Cerebellar nuclear complex (tissue), 1 donor: ENCODE results near the gene BHLHE23.
"Not testable (repeated sequence)": the region's sequence is repeated elsewhere in the genome, so short reads cannot be mapped to it uniquely, and the experiment has no call there.

ENCODE experiments used
- DNase-seq, 2 experiments: peaks; one replicate each; lab custom pipeline; 2025; lab: John Stamatoyannopoulos, UW

BHLHE23 gene

DNA sequence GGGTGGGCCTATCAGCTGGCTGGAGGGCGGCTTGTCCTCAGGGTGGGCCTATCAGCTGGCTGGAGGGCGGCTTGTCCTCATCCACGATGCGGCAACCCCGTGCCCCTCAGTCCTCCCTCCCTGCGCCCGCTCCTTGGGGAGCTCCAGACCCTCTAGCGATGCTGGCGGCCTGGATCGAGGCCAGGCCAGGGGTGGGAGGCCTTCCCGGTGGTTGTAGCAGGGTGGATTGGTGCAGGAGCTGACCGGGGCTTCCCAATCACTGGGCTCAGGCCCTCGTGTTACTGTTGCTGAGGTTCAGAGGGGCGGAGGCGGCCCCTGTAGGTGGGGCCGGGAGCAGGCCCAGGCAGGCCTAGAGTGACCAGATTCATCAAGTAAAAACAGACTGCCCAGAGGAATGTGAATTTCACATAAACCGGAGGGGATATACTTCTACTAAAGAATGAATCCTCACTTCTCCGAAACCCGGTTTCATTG lies 45.4 kb downstream of the BHLHE23 start:
- no peak for DNase-seq

GRCh38 chr20:62960446-62961309 lies 46.1 kb downstream of the BHLHE23 start:
- DNase-seq: not testable (repeated sequence)

DNA sequence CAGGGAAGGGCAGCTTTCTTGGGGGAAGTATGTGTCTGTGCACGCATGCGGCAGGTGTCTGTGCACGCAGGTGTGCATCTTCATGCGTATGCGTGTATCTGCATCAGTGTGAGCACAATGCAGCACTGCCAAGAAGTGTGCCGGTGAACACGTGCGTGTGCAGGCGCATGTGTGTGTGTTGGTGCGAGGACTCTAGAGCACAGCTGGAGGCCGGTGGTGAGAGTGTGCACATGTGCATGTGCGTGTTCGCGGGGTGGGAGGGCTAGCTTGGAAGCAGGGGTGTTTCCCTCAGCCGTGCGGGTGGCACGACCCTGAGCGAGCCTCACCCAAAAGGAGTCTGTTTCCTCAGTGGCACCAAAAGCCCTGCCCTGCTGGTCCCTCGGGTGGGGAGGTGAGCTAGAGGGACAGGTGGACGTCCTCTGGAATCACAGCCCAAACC lies 46.7 kb downstream of the BHLHE23 start:
- no peak for DNase-seq

DNA sequence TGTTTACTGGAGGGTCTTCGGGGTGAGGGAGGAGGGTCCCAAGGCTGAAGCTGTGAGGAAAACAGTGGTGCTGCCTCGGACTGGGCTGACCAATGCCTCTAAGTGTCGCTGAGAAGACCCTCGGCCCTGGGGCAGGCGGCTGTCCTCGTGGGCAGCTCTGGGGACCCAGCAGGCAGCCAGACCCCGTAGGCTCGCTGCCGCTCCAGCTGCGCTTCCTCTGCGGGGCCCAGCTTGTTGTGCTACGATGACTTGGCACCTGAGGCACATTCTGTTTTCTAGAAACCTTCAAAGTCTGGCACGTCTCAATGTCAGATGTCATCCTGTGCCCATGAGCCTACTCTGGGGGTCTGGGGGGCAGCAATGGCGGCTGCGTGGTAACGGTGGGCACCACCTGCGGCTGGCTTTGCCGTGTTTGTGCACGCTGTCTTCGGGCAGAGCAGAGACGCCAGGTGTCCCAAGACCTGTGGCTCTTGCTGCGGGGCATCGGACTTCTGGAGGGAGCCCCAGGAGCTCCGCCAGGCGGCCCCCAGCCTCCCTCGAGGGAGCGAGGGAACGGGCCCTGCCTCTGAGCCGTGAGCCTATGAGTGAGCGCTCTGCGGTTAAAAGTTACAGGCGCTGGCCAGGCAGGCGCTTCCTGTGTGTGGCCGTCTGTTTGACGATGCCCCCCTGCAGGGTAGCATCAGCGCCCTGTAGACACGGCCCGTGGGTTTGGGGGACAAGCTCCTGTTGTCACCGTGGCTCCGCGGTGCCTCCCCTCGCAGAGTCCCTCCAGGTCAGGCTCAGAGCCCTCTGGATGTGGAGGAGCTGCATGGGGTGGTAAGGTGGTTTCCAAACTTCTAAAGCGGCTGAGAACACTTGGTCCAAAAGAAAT lies 47.4 kb downstream of the BHLHE23 start:
- DNase-seq: no peak

DNA sequence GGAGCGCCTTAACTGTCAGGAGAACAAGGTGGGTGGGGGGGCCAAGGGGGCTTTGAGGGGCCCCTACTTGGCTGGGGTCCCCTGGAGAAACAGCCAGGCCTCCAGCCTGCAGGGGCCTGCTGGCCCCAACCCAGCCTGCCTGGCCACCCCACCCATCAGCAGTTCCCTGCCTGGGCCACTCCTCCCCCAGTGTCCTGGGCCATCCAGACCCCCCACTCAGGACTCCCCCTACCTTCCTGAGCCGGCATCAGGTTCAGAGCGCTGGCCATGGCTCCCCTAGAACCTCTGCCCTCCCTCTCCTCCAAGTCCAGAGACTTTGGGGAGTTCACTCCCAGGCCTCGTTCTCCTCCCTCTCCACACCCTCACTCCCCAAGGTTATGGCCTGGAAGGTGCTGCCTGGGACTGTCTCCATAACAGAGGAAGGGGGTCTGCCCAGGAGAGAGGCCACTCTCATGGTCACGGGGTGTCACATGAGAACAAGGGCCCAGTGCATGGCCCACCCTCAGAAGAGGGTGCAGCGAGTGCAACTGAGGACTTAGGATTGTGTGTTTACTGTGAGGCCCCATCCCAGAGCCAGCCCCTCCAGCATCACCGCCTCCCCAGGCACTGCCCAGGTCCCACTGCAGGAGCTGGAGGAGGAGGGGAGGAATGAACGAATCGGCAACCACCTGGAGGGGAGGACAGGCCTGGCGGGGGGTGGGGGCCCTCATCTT lies 48.2 kb downstream of the BHLHE23 start:
- DNase-seq: no peak

DNA sequence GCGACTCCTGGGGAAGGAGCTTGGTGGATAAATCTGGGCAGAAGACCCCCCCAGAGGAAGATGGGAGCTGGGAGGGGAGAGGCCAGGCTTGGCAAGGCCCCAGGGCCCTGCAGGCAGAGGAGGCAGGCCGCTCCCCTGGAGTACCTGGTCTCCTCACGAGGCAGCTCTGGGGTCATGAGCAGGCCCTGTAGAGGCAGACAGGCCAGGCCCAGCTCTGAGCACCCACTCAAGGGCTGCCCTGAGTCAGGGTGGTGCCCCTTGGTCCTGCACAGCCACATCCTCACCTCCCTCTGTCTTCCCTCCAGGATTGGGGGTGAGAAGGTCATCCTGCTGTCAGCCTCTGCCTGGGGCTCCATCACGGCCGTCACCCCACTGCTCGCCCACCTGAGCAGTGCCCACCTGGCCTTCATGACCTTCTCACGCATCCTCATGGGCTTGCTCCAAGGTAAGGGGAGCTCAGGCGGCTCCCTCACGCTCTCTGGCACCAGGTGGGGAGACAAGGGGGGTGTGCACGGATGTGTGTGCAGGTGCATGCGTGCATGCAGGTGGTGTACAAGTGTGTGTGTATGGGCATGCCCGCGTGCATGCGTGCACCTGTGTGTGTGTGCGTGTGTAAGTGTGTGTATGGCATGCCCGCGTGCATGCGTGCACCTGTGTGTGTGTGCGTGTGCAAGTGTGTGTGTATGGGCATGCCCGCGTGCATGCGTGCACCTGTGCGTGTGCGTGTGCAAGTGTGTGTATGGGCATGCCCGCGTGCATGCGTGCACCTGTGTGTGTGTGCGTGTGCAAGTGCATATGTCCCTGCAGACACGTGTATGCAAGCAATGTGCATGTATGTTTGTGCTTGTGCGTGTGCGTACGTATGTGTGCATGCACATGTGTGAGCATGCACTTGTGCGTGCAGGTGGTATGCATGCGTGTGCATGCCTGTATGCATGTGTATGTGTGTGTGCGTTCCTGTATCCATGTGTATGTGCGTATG lies 49.3 kb downstream of the BHLHE23 start:
- no peak for DNase-seq

DNA sequence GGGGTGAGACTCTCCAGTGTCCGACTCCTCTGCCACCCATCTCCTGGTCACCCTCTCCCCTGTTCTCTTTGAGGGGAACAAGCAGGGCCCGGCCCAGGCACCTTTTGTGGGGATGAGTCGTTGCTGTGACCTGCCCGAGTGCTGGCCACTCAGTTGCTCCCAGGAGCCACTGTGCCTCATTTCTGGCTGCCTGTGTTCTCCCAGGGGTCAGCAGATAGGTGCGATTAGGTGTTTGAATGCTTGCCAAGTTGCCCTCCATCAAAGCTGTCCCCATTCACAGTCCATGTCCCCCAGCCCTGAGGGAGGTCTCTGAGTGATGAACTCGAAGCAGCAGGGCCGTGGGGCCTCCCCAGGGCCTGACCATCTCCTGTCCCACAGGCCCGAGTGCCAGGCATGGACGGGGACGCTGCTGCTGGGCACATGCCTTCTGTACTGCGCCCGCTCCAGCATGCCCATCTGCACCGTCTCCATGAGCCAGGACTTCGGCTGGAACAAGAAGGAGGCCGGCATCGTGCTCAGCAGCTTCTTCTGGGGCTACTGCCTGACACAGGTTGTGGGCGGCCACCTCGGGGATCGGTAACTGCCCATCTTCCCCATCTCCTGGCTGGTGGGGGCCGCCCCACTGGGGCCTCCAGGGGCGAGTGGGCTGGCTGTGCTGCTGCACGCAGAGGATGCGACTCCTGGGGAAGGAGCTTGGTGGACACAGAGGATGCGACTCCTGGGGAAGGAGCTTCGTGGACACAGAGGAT lies 50.2 kb downstream of the BHLHE23 start:
- no peak for DNase-seq
